Activated CD8-positive, alpha-beta memory T cell treated with anti-CD3 and anti-CD28 coated beads, Interleukin-2, amount 50 U/mL, for 24 hours (primary cell): Measurements from ENCODE around the gene TEX53.

Experiments used
- DNase-seq: peaks from one replicate; pipeline ENCODE4 v3.0.0-alpha.2; 2020; ENCODE audit errors: extremely low read depth

The TEX53 gene

GRCh38 chr9:114657705-114658104 is at the start of gene TEX53:
TSS of gene TEX53 (minus strand) at chr9:114657805. CDS start at chr9:114657774, 31 bp downstream.
- DNase-seq, result no peak

- DNase-seq, result no peak
These were observed 49.1 kb upstream of the TEX53 start for GRCh38 chr9:114706711-114707110.

- DNase-seq, result no peak
These were observed 44.4 kb upstream of the TEX53 start for GRCh38 chr9:114701988-114702387.

- DNase-seq, result no peak
These were observed 40.3 kb upstream of the TEX53 start for GRCh38 chr9:114697951-114698351.

GRCh38 chr9:114696814-114697544 is 39.4 kb upstream of the TEX53 start:
- DNase-seq, result peak; percentile 42

- DNase-seq, result no peak
These were observed 38.3 kb upstream of the TEX53 start for GRCh38 chr9:114695948-114696347.

GRCh38 chr9:114694719-114695269 is 37.2 kb upstream of the TEX53 start:
- no peak for DNase-seq

GRCh38 chr9:114694146-114694545 is 36.5 kb upstream of the TEX53 start:
- DNase-seq, result no peak

- no peak for DNase-seq
These were observed 35.7 kb upstream of the TEX53 start for GRCh38 chr9:114693248-114693855.

- DNase-seq, result no peak
These were observed 34.3 kb upstream of the TEX53 start for GRCh38 chr9:114691956-114692295.

GRCh38 chr9:114691046-114691955 is 33.7 kb upstream of the TEX53 start:
- DNase-seq, result peak; percentile 49

GRCh38 chr9:114690308-114690707 is 32.7 kb upstream of the TEX53 start:
- no peak for DNase-seq

GRCh38 chr9:114689813-114690212 is 32.2 kb upstream of the TEX53 start:
- no peak for DNase-seq

- DNase-seq, result no peak
These were observed 31.5 kb upstream of the TEX53 start for GRCh38 chr9:114688909-114689610.

GRCh38 chr9:114688379-114688778 is 30.8 kb upstream of the TEX53 start:
- DNase-seq, result no peak

GRCh38 chr9:114687034-114687433 is 29.4 kb upstream of the TEX53 start:
- DNase-seq, result no peak

GRCh38 chr9:114685951-114686350 is 28.3 kb upstream of the TEX53 start:
- no peak for DNase-seq

- DNase-seq, result no peak
These were observed 26.4 kb upstream of the TEX53 start for GRCh38 chr9:114684036-114684435.

- no peak for DNase-seq
These were observed 25.2 kb upstream of the TEX53 start for GRCh38 chr9:114682846-114683245.

GRCh38 chr9:114681594-114682332 is 24.2 kb upstream of the TEX53 start, which contains the start of gene TEX48:
TSS of gene TEX48 (minus strand) at chr9:114682192. CDS start at chr9:114671723, 10,469 bp downstream.
- peak; percentile 77 for DNase-seq
